Small intestine (tissue), 7 donors: ENCODE data around the gene SCAF1. TPM values are rescaled to one million over a fixed set of nuclear protein-coding genes. Genes with fewer than 3 reads are reported as not detected.
"Not testable (repeated sequence)": the region's sequence is repeated elsewhere in the genome, so short reads cannot be mapped to it uniquely, and the experiment has no call there.

Experiments used
- DNase-seq, 2 donors: peaks; one replicate each; pipeline versions ENCODE4 v3.0.0 to v3.0.0-alpha.2; 2013
- FAIRE-seq: peaks from 2 replicates; lab custom pipeline; 2012; peaks lifted over from hg19 to GRCh38; lab: Jason Lieb, UNC
- H3K27ac ChIP-seq, 3 donors: one replicate each; pipeline ENCODE4 v1.5.1; 2013; ENCODE audit warnings: low read length in 2 of 3, mild to moderate bottlenecking in 2 of 3, control low read depth in 1 of 3, inconsistent platforms in 1 of 3, low read depth in 1 of 3, moderate library complexity in 1 of 3
- H3K27me3 ChIP-seq, 3 donors: one replicate each; pipeline ENCODE4 v1.6.1; 2013; ENCODE audit warnings: low read length in 3 of 3, inconsistent platforms in 1 of 3; ENCODE audit not compliant: control insufficient read depth in 3 of 3, insufficient read depth in 3 of 3
- H3K36me3 ChIP-seq, 3 donors: one replicate each; pipeline ENCODE4 v1.6.1; 2013; ENCODE audit warnings: low read length in 3 of 3, inconsistent platforms in 1 of 3, low read depth in 1 of 3, mild to moderate bottlenecking in 1 of 3, moderate library complexity in 1 of 3; ENCODE audit not compliant: control insufficient read depth in 3 of 3, insufficient read depth in 2 of 3
- H3K4me1 ChIP-seq, 3 donors: one replicate each; pipeline ENCODE4 v1.6.1; 2013; ENCODE audit warnings: low read length in 2 of 3, inconsistent platforms in 1 of 3, low read depth in 1 of 3, mild to moderate bottlenecking in 1 of 3, moderate library complexity in 1 of 3; ENCODE audit not compliant: control insufficient read depth in 3 of 3, insufficient read depth in 2 of 3
- H3K4me3 ChIP-seq, 3 donors: one replicate each; pipeline ENCODE4 v1.5.1; 2013; ENCODE audit warnings: low read length in 3 of 3, control low read depth in 1 of 3, inconsistent platforms in 1 of 3, low read depth in 1 of 3, mild to moderate bottlenecking in 1 of 3, moderate library complexity in 1 of 3
- H3K9me3 ChIP-seq, 2 donors: one replicate each; pipeline ENCODE4 v1.6.1; 2013; ENCODE audit warnings: low read depth in 1 of 2, low read length in 1 of 2; ENCODE audit not compliant: control insufficient read depth in 2 of 2, insufficient read depth in 1 of 2
- WGBS, 3 donors: extraction: QIAGEN DNeasy Blood & Tissue Kit; methylation state at CpG; one replicate each; pipeline ENCODE4 v1.1.7; 2013; 5-methylcytosine and 5-hydroxymethylcytosine counted together
- polyA plus RNA-seq, 4 donors: library from polyadenylated mRNA; stranded (reverse) in 3 of 4; unstranded in 1 of 4; fragments of 200-250 nt in 3 of 4; fragments of 120-200 nt in 1 of 4; gene quantifications; one replicate each; pipeline versions ENCODE4 v1.2.1 to v1.2.3, GENCODE V29; 2013
- donor health status: healthy with polysubstance abuse.
- donor health status: control.
- donor health status: control.
- donor health status: Bipolar disorder and iron deficiency.
- donor health status: healthy.

The SCAF1 gene
- polyA plus RNA-seq, 4 donors, result 10.5 to 36.2 (median 19.8) TPM

DNA sequence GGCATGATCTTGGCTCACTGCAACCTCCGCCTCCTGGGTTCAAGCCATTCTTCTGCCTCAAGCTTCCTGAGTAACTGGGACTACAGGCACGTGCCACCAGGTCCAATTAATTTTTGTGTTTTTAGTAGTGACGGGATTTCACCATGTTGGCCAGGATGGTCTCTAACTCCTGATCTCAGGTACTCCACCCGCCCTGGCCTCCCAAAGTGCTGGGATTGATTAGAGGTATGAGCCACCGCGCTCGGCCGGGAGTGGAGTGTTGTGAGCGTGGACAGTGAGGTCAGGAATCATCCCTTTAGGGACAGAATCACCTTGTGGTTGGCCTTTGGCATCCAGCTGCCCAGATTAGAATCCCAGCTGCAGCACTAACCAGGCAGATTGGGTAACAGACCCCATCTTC lies 12.3 kb upstream of the SCAF1 start:
- Histone ChIP-seq H3K27ac (no peak overlapping the region), H3K27me3 (no peaks in the 10 kb centered on the region), H3K4me3 (no peak overlapping the region), H3K9me3 (no peaks in the 10 kb centered on the region), H3K36me3 (peaks cover 4 to 51% (median 16%) of the 10 kb centered on the region in 3 donors), H3K4me1 (peaks cover 0 to 10% (median 0%) of the 10 kb centered on the region in 3 donors)
- FAIRE-seq, result no peak
- WGBS, 3 donors, result 91 to 95% (median 94%) methylated on average over 9 of the region's 9 CpGs
- DNase-seq, result no peak

DNA sequence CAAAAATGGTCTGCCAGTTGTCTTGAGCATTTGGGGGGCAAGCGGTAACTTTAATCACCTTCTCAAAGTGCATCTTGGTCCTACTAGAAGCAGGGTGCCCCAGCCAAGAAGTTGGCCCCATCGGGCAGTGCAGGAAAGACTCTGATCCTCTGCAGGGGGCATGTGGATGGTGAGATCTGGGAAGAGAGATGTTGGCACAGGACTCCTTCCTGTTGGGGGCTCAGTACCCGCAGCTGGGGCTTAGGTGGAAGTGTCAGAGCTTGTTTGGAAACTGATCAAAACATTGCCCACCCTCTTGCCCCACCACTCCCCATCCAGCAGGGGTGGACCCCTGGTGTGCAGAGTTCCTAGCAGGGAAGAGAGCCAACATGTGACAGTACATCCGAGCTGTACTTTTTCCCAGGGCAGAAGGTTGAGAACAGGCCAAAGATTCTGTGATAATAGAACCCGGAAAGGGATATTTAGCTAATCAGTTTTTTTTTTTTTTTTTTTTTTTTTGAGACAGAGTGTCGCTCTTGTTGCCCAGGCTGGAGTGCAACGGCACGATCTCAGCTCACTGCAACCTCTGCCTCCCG lies 10.9 kb upstream of the SCAF1 start:
- FAIRE-seq (no peak), DNase-seq (peak in 1 of 2 donors; percentile 67)
- Histone ChIP-seq H3K9me3 (no peaks in the 10 kb centered on the region), H3K27me3 (peaks cover 0 to 7% (median 0%) of the 10 kb centered on the region in 3 donors), H3K4me3 (no peak overlapping the region), H3K36me3 (peaks cover 2 to 46% (median 4%) of the 10 kb centered on the region in 3 donors), H3K4me1 (peaks cover 0 to 16% (median 0%) of the 10 kb centered on the region in 3 donors), H3K27ac (peak overlapping the region in 1 of 3 donors; percentile 4)
- 16 to 36% (median 30%) methylated on average over 8 to 9 of the region's 9 CpGs for WGBS, 3 donors

DNA sequence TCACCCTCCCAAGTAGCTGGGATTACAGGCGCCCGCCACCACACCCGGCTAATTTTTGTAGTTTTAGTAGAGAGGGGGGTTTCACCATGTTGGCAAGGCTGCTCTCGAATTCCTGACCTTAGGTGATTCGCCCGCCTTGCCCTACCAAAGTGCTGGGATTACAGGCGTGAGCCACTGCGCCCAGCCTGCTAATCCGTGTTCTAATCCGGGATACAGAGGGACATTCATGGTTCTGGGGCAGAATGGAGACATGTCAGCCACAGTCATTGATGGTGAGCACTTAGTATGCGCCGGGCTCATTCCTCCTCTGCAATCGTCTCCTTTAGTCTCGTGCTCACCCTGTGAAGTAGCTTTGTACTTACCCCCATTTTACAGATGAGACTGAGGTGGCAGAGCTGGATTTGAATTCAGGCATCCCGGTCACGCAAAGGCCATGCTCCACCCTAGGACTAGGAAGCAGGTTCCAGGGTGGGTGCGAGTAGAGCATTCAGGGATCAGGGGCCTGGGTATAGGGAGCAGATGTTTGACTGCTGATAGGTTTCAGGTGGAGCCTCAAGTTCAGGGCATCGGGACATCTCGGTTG lies 10.3 kb upstream of the SCAF1 start:
- Histone ChIP-seq H3K4me3 (no peak overlapping the region), H3K9me3 (no peaks in the 10 kb centered on the region), H3K4me1 (peaks cover 0 to 19% (median 0%) of the 10 kb centered on the region in 3 donors), H3K27ac (no peak overlapping the region), H3K36me3 (peaks cover 0 to 45% (median 1%) of the 10 kb centered on the region in 3 donors), H3K27me3 (peaks cover 0 to 13% (median 0%) of the 10 kb centered on the region in 3 donors)
- DNase-seq (no peak), FAIRE-seq (no peak)
- WGBS, 3 donors, result 69 to 82% (median 78%) methylated on average over 19 of the region's 19 CpGs

DNA sequence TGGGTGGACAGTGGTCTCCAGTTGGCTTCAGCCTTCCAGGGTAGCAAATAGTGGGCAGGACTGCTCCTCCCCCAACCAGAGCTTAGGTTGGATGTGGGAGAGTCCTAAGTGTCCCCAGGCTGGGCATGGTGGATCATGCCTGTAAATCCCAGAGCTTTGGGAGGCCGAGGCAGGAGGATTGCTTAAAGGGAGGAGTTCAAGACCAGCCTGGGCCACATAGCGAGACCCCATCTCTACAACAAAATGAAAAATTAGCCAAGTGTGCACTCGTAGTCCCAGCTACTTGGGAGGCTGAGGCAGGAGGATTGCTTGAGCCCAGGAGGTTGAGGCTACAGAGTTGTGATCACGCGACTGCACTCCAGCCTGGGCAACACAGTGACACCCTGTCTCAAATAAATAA lies 9.4 kb upstream of the SCAF1 start:
- no peaks in the 10 kb centered on the region for H3K9me3 ChIP-seq
- H3K27ac ChIP-seq, result no peak overlapping the region
- DNase-seq (no peak), FAIRE-seq (no peak)
- 84 to 93% (median 89%) methylated on average over 5 of the region's 5 CpGs for WGBS, 3 donors
- H3K36me3 ChIP-seq, result peaks cover 0 to 36% (median 0%) of the 10 kb centered on the region in 3 donors
- H3K4me3 ChIP-seq, result no peak overlapping the region
- peaks cover 0 to 24% (median under 1%) of the 10 kb centered on the region in 3 donors for H3K4me1 ChIP-seq
- H3K27me3 ChIP-seq, result peaks cover 0 to 17% (median 0%) of the 10 kb centered on the region in 3 donors

DNA sequence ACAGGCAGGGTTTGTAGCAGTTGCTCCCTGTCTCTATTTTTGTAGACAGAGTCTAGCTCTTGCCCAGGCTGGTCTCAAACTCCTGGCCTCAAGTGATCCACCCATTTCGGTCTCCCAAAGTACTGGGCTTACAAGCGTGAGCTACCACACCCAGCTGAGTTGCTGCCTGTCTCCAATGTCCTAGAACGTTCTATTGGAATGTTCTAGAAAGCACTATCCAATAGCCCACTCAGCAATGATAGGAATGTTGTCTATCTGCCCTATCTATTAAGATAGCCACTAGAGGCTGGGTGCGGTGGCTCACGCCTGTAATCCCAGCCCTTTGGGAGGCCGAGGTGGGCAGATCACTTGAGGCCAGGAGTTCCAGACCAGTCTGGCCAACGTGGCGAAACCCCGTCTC lies 8.7 kb upstream of the SCAF1 start:
- Histone ChIP-seq H3K4me1 (peaks cover 0 to 31% (median 6%) of the 10 kb centered on the region in 3 donors), H3K36me3 (peaks cover 0 to 33% (median 0%) of the 10 kb centered on the region in 3 donors), H3K27me3 (peaks cover 0 to 17% (median 0%) of the 10 kb centered on the region in 3 donors)
- not testable (repeated sequence) for H3K4me3 ChIP-seq, H3K9me3 ChIP-seq, H3K27ac ChIP-seq, FAIRE-seq, DNase-seq
- WGBS, 3 donors, result 36 to 70% (median 60%) methylated on average over 9 of the region's 9 CpGs

DNA sequence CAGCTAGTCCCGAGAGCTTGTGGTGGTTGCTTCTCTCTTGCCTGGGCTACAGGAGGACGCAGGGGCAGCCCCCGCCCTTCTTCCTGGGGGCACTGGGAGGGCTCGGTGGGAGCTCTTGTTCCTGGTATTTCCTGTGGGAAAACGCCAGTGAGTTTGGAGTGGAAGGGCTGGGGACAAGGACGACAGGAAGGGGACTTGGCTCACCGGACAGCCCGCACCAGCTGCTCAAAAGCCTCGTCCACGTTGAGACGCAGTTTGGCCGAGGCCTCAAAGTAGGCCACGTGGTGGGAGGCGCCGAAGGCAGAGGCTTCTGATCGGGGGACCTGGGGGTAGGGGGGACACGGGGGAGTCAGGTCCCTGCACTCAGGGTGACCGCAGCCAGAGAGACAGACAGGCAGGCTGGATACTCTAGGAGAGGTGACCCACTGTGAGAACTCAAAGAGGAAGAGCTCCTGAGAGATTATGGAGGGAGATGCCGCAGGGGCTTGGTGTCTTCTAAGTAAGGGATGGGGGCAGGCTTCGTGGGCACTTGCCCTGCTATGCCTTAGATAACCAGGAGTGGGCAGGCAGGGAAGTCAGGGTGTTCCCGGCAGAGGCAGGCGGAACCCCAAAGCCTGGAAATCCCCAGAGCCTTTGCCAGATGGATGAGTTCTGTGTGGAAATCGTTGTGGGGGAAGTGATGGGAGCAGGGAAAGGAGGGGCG lies 6.3 kb upstream of the SCAF1 start:
- Histone ChIP-seq H3K9me3 (no peaks in the 10 kb centered on the region), H3K4me3 (no peak overlapping the region), H3K36me3 (peaks cover 0 to 13% (median 0%) of the 10 kb centered on the region in 3 donors), H3K27ac (peak overlapping the region in 2 of 3 donors; percentile 22 to 52), H3K4me1 (peaks cover 0 to 44% (median 13%) of the 10 kb centered on the region in 3 donors), H3K27me3 (peaks cover 0 to 17% (median 0%) of the 10 kb centered on the region in 3 donors)
- no peak for DNase-seq
- WGBS, 3 donors, result 46 to 53% (median 50%) methylated on average over 24 of the region's 24 CpGs
- no peak for FAIRE-seq

DNA sequence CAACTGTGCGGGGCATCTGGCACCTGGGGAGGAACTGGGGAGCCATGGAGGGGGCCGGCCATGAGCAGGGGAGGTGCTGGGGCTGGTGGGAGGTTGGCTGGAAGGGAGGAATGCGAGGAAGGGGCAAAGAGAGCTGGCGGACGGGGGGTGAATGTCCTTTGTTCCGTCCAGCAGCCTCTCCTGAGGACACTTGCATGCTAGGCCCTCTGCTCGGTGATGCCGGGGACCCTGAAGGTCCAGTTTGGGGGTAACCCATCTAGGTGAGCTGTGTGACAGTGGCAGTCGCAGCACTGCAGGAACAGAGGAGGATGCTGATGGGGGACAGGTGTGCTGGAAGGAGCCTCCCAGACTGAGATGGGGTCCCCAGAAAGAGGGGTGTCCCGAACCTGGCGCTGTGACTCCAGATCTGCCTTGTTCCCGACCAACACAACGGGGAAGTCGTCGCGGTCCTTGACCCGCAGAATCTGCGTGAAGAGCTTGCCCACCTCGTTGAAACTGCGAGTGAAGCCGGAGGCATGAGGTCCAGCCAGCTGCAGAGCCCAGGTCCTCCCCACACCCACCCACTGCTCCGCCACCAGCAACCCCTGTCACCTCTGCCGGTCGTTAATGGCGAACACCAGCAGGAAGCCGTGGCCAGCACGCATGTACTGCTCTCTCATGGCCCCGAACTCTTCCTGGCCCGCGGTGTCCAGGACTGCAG lies 5.6 kb upstream of the SCAF1 start:
- WGBS, 3 donors, result 76 to 79% (median 78%) methylated on average over 30 of the region's 30 CpGs

More for the DNA sequence above, 5.6 kb upstream of the SCAF1 start:
- Histone ChIP-seq H3K27ac (peak overlapping the region in 2 of 3 donors; percentile 22 to 27), H3K4me3 (no peak overlapping the region), H3K9me3 (no peaks in the 10 kb centered on the region), H3K36me3 (peaks cover 0 to 13% (median 0%) of the 10 kb centered on the region in 3 donors), H3K4me1 (peaks cover 0 to 44% (median 13%) of the 10 kb centered on the region in 3 donors), H3K27me3 (peaks cover 0 to 17% (median 0%) of the 10 kb centered on the region in 3 donors)
- no peak for DNase-seq
- no peak for FAIRE-seq
